ENCODE measurements around the gene HES7. TPM values are rescaled to one million over a fixed set of nuclear protein-coding genes. Genes with fewer than 3 reads are reported as not detected.
A peak's percentile ranks its signal among the peaks of the same experiment; 100 is the strongest.

The HES7 gene
- total RNA-seq, 1 donor from 2014 or later: 0.46 TPM

DNA sequence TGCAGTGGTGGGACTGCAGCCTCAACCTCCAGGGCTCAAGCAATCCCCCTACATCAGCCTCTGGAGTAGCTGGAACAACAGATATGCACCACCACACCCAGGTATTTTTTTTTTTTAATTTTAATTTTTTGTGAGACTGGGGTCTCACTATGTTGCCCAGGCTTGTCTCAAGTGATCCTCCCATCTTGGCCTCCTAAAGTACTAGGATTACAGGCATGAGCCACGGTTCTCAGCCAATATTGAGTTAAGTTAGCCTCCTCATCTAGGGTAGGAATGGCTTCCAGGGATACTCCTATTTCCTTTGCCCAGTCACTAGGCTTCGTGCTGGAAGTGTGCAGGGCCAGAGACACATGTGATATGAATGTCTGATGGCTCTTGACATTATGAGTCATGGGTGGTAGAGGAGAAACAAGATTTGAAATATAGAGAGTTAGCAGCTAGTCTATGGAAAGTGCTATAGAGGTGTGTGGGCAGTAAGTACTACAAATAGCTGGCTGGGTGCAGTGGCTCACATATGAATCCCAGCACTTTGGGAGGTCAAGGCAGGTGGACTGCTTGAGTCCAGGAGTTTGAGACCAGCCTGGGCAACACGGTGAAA lies 8.0 kb upstream of the HES7 start:
- Mint-ChIP-seq H3K9me3 (no peaks in the 10 kb centered on the region), H3K27ac (no peak overlapping the region), H3K36me3 (no peaks in the 10 kb centered on the region), H3K4me3 (no peak overlapping the region), H3K27me3 (peaks cover 29% of the 10 kb centered on the region), H3K4me1 (ENCODE audit: unreplicated experiment) (peaks cover 5% of the 10 kb centered on the region)
- TF ChIP-seq, protein P1, sequence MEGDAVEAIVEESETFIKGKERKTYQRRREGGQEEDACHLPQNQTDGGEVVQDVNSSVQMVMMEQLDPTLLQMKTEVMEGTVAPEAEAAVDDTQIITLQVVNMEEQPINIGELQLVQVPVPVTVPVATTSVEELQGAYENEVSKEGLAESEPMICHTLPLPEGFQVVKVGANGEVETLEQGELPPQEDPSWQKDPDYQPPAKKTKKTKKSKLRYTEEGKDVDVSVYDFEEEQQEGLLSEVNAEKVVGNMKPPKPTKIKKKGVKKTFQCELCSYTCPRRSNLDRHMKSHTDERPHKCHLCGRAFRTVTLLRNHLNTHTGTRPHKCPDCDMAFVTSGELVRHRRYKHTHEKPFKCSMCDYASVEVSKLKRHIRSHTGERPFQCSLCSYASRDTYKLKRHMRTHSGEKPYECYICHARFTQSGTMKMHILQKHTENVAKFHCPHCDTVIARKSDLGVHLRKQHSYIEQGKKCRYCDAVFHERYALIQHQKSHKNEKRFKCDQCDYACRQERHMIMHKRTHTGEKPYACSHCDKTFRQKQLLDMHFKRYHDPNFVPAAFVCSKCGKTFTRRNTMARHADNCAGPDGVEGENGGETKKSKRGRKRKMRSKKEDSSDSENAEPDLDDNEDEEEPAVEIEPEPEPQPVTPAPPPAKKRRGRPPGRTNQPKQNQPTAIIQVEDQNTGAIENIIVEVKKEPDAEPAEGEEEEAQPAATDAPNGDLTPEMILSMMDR (conservative IDR thresholded peaks at IDR 0.05): no peak
- no peak for DNase-seq (ENCODE audit: extremely low spot score, unreplicated experiment)

DNA sequence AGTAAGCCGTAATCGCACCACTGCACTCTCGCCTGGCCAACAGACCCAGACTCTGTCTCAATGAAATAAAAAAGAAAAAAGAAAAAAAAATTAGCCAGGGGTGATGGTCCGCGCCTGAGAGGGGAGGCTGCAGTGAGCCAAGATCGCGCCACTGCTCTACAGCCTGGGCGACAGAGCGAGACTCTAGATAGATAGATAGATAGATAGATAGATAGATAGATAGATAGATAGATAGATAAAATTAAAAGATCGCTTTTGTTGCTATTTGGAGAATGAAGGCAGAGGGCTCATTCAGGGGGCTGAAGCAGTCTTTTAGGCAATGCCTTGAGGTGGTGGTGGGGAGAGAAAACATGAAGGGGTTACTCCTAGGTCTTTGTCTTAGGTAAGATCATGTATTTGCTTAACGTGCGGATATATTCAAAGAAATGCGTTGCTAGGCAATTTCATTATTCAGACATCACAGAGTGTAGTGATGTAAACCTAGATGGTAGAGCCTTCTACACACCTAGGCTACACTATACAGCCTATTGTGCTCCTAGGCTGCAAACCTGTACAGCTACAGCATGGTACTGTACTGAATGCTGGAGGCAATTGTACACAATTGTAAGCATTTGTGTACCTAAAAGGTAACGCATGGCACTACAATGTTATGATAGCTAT lies 4.3 kb upstream of the HES7 start:
- no peak for DNase-seq (ENCODE audit: extremely low spot score, unreplicated experiment)
- Mint-ChIP-seq H3K27ac (no peak overlapping the region), H3K4me1 (ENCODE audit: unreplicated experiment) (peaks cover 28% of the 10 kb centered on the region), H3K4me3 (peak overlapping the region; percentile 39), H3K9me3 (no peaks in the 10 kb centered on the region), H3K27me3 (peaks cover 63% of the 10 kb centered on the region), H3K36me3 (peaks cover 4% of the 10 kb centered on the region)
- TF ChIP-seq, protein P1 (conservative IDR thresholded peaks at IDR 0.05): no peak

DNA sequence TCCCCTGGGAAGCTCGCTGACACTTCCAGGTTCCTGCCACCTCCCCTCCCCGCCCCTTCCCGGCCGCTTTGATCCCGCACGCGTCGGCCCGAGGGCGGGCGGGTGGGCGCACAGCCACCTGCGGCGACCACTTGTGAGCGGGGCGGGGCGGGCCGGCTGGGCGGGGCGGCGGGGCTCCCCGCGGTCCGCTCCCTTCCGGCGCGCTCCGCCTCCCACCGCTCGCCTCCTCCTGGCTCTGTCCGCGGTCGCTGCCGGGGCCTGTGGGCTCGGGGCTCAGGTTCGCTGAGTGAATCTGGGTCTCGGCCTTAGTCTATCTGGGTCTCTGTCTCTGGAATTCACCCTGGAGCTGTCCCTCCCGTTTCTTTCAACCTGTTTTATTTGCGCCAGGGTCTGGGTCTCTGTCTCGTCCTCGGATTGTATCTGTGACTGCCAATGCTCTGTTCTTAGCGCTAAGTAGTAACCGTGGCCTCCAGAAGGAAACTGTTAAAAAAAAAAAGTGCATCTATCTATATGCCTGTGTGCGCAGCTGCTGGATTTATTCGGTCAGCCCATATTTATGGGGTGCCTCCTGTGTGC lies 2.7 kb upstream of the HES7 start:
- peak overlapping the region; percentile 96 for H3K27ac Mint-ChIP-seq
- H3K27me3 Mint-ChIP-seq: peaks cover 70% of the 10 kb centered on the region
- no peaks in the 10 kb centered on the region for H3K9me3 Mint-ChIP-seq
- peaks cover 4% of the 10 kb centered on the region for H3K36me3 Mint-ChIP-seq
- H3K4me3 Mint-ChIP-seq: peak overlapping the region; percentile 96
- TF ChIP-seq, protein P1 (conservative IDR thresholded peaks at IDR 0.05): no peak
- no peak for DNase-seq (ENCODE audit: extremely low spot score, unreplicated experiment)
- H3K4me1 Mint-ChIP-seq (ENCODE audit: unreplicated experiment): peaks cover 30% of the 10 kb centered on the region

DNA sequence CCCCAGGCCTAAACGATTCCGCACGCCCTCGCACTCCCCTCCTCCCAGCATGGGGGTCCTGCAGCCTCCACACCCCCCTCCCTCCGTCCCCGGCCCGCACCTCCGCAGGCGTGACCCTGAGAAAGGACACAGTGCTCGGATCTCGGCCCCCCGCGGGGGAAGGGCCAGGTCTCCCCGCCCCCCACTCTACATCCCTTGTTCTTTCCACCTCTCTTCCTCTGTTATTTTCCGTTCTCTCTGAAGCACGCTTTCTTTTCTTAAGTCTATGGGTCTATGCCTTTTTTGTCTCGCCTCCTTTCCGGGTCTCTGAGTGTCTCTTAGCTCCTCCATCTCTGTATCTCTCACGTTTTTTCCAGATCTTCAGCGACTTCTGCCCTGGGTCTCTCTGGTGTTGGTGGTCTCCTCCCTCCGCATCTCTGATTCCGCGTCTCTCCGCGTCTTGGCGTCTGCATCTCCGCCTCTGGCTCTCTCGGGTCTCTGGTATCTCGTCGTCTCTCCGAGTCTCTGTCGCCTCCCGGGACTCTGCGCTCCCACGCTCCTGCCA lies 2.1 kb upstream of the HES7 start:
- Mint-ChIP-seq H3K9me3 (no peaks in the 10 kb centered on the region), H3K4me1 (ENCODE audit: unreplicated experiment) (peaks cover 31% of the 10 kb centered on the region), H3K27me3 (peaks cover 69% of the 10 kb centered on the region), H3K27ac (peak overlapping the region; percentile 96), H3K36me3 (peaks cover 4% of the 10 kb centered on the region), H3K4me3 (peak overlapping the region; percentile 91)
- TF ChIP-seq, protein P1 (conservative IDR thresholded peaks at IDR 0.05): no peak
- no peak for DNase-seq (ENCODE audit: extremely low spot score, unreplicated experiment)

DNA sequence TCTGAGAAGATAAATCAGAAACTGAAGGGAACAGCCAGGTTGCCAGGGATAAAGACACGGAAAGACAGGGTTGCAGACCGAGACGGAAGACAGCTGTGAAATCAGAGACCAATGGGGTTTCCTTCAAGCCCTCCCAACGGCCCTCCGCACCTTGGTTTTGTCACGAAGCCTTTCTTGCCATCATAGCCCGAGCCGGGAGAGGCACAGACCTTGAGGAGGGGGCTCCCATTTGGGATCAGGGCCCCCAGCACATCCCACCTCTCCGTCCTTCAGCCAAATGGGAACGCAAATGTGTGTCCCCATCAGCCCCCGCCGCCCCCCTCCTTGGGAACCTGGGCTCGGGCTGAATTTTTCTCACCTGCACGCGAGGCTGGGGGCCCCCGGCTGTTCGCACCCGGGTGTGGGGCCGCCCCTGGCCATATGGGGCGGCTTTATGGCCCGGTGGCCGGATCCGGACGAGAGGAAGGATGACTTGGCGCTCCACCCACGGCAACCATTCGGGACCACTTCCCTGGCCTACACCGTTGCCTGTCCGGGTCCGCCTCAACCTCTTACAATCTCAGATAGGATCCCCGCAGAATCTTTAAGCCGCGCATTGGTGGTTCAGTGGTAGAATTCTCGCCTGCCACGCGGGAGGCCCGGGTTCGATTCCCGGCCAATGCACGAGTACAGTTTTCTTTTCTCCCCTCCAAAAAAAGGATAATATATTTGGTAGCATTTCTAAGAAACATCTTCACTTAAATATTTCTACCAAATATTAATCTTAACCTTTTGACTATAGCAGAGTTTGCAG lies 1.4 kb upstream of the HES7 start:
- DNase-seq (ENCODE audit: extremely low spot score, unreplicated experiment): peak; percentile 93
- H3K27me3 Mint-ChIP-seq: peaks cover 76% of the 10 kb centered on the region
- TF ChIP-seq, protein P1 (conservative IDR thresholded peaks at IDR 0.05): no peak
- peaks cover 5% of the 10 kb centered on the region for H3K36me3 Mint-ChIP-seq
- peak overlapping the region; percentile 91 for H3K4me3 Mint-ChIP-seq
- peak overlapping the region; percentile 96 for H3K27ac Mint-ChIP-seq
- peaks cover 38% of the 10 kb centered on the region for H3K4me1 Mint-ChIP-seq (ENCODE audit: unreplicated experiment)
- H3K9me3 Mint-ChIP-seq: no peaks in the 10 kb centered on the region

Data from type B pancreatic cell (in vitro differentiated cells).